Activated naive CD4-positive, alpha-beta T cell treated with anti-CD3 and anti-CD28 coated beads, Interleukin-2, amount 50 U/mL, for 72 hours (primary cell): ENCODE measurements around the gene PSMB4. TPM values are rescaled to one million over a fixed set of nuclear protein-coding genes. Genes with fewer than 3 reads are reported as not detected.
"Not testable (repeated sequence)": the region's sequence is repeated elsewhere in the genome, so short reads cannot be mapped to it uniquely, and the experiment has no call there.

Experiments
- ATAC-seq, 2 donors: fragments of 150-1000 bp; cut with Tn5 transposase; 2 replicates each; pipeline ENCODE4 v1.10.0; 2021; ENCODE audit warnings: mild to moderate bottlenecking in 2 of 2, moderate library complexity in 2 of 2
- DNase-seq, 2 donors: peaks; one replicate each; pipeline ENCODE4 v3.0.0; 2021 to 2022; ENCODE audit warnings: low spot score in 2 of 2
- H3K27ac Mint-ChIP-seq, 2 donors: one replicate each; pipeline ENCODE4 v1.8.0; 2022; ENCODE audit warnings: mild to moderate bottlenecking in 2 of 2, mixed read lengths in 2 of 2
- H3K36me3 Mint-ChIP-seq, 2 donors: one replicate each; pipeline ENCODE4 v1.8.0; 2022; ENCODE audit warnings: mixed read lengths in 2 of 2
- H3K9me3 Mint-ChIP-seq, 2 donors: one replicate each; pipeline ENCODE4 v1.8.0; 2022; ENCODE audit warnings: mixed read lengths in 2 of 2
- total RNA-seq, 2 donors: library from RNA; stranded (reverse); gene quantifications; one replicate each; pipeline ENCODE4 v1.2.3, GENCODE V29; 2022

PSMB4 gene
- total RNA-seq, 2 donors from 2014 or later: 318 to 462 TPM

GRCh38 chr1:151372058-151372934, 27.1 kb upstream of the PSMB4 start, which contains the start of gene SELENBP1:
Gene SELENBP1, minus strand, starts transcription at chr1:151372705. Its CDS starts 64 bp downstream, at chr1:151372641.
- H3K9me3 Mint-ChIP-seq: no peaks in the 10 kb centered on the region
- H3K36me3 Mint-ChIP-seq: no peaks in the 10 kb centered on the region
- peak within 1 kb of the TSS in 1 of 2 donors; percentile 40 for H3K27ac Mint-ChIP-seq
- ATAC-seq (no peak), DNase-seq (no peak)

- Mint-ChIP-seq H3K9me3 (no peaks in the 10 kb centered on the region), H3K27ac (no peak overlapping the region), H3K36me3 (no peaks in the 10 kb centered on the region)
- ATAC-seq (no peak), DNase-seq (no peak)
Observed at GRCh38 chr1:151373196-151373595, 26.2 kb upstream of the PSMB4 start.

GRCh38 chr1:151377150-151377884, 22.1 kb upstream of the PSMB4 start:
- no peak for ATAC-seq
- H3K36me3 Mint-ChIP-seq: no peaks in the 10 kb centered on the region
- H3K27ac Mint-ChIP-seq: no peak overlapping the region
- no peaks in the 10 kb centered on the region for H3K9me3 Mint-ChIP-seq
- no peak for DNase-seq

- H3K27ac Mint-ChIP-seq: peak overlapping the region in 1 of 2 donors; percentile 84
- no peaks in the 10 kb centered on the region for H3K36me3 Mint-ChIP-seq
- ATAC-seq (no peak), DNase-seq (no peak)
- H3K9me3 Mint-ChIP-seq: no peaks in the 10 kb centered on the region
Observed at GRCh38 chr1:151384584-151384983, 14.8 kb upstream of the PSMB4 start.

GRCh38 chr1:151386002-151386401, 13.4 kb upstream of the PSMB4 start:
- H3K27ac Mint-ChIP-seq: no peak overlapping the region
- no peak for ATAC-seq

GRCh38 chr1:151390221-151391078, 8.9 kb upstream of the PSMB4 start:
- H3K9me3 Mint-ChIP-seq, H3K27ac Mint-ChIP-seq, H3K36me3 Mint-ChIP-seq, DNase-seq: not testable (repeated sequence)
- peak in 1 of 2 donors; percentile 52 for ATAC-seq

More at GRCh38 chr1:151386002-151386401, 13.4 kb upstream of the PSMB4 start:
- no peak for DNase-seq
- H3K36me3 Mint-ChIP-seq: no peaks in the 10 kb centered on the region
- no peaks in the 10 kb centered on the region for H3K9me3 Mint-ChIP-seq

GRCh38 chr1:151391079-151391563, 8.3 kb upstream of the PSMB4 start:
- ATAC-seq: no peak
- DNase-seq: no peak
- no peaks in the 10 kb centered on the region for H3K9me3 Mint-ChIP-seq
- H3K27ac Mint-ChIP-seq: no peak overlapping the region
- no peaks in the 10 kb centered on the region for H3K36me3 Mint-ChIP-seq

GRCh38 chr1:151393583-151393982, 5.8 kb upstream of the PSMB4 start:
- Mint-ChIP-seq H3K9me3 (no peaks in the 10 kb centered on the region), H3K27ac (no peak overlapping the region)
- DNase-seq: no peak

GRCh38 chr1:151396265-151396664, 3.1 kb upstream of the PSMB4 start:
- not testable (repeated sequence) for H3K9me3 Mint-ChIP-seq, H3K27ac Mint-ChIP-seq, ATAC-seq, DNase-seq
- H3K36me3 Mint-ChIP-seq: peaks cover 22 to 23% of the 10 kb centered on the region in 2 donors

More at GRCh38 chr1:151393583-151393982, 5.8 kb upstream of the PSMB4 start:
- no peak for ATAC-seq
- no peaks in the 10 kb centered on the region for H3K36me3 Mint-ChIP-seq

- DNase-seq (peak in 1 of 2 donors; percentile 8), ATAC-seq (no peak)
- Mint-ChIP-seq H3K27ac (peak overlapping the region; percentile 97 to 98), H3K36me3 (peaks cover 30 to 43% of the 10 kb centered on the region in 2 donors), H3K9me3 (no peaks in the 10 kb centered on the region)
Observed at GRCh38 chr1:151401125-151401788, 1.9 kb downstream of the PSMB4 start.

GRCh38 chr1:151401860-151402259, 2.5 kb downstream of the PSMB4 start:
- Mint-ChIP-seq H3K36me3 (peaks cover 30 to 43% of the 10 kb centered on the region in 2 donors), H3K27ac (peak overlapping the region; percentile 22 to 98), H3K9me3 (no peaks in the 10 kb centered on the region)
- ATAC-seq (no peak), DNase-seq (no peak)

GRCh38 chr1:151402764-151403163, 3.4 kb downstream of the PSMB4 start:
- Mint-ChIP-seq H3K36me3 (peaks cover 30 to 43% of the 10 kb centered on the region in 2 donors), H3K9me3 (no peaks in the 10 kb centered on the region), H3K27ac (no peak overlapping the region)
- no peak for ATAC-seq
- DNase-seq: no peak

GRCh38 chr1:151403612-151404011, 4.2 kb downstream of the PSMB4 start:
- DNase-seq (no peak), ATAC-seq (no peak)
- Mint-ChIP-seq H3K36me3 (peaks cover 30 to 43% of the 10 kb centered on the region in 2 donors), H3K9me3 (no peaks in the 10 kb centered on the region), H3K27ac (peak overlapping the region; percentile 18 to 28)

- peak overlapping the region in 1 of 2 donors; percentile 79 for H3K27ac Mint-ChIP-seq
Observed at GRCh38 chr1:151405187-151405951, 6.0 kb downstream of the PSMB4 start.

GRCh38 chr1:151406176-151406575, 6.8 kb downstream of the PSMB4 start:
- DNase-seq (no peak), ATAC-seq (no peak)
- no peaks in the 10 kb centered on the region for H3K9me3 Mint-ChIP-seq
- H3K36me3 Mint-ChIP-seq: peaks cover 15 to 25% of the 10 kb centered on the region in 2 donors
- H3K27ac Mint-ChIP-seq: peak overlapping the region in 1 of 2 donors; percentile 79

More at GRCh38 chr1:151405187-151405951, 6.0 kb downstream of the PSMB4 start:
- DNase-seq (no peak), ATAC-seq (no peak)
- Mint-ChIP-seq H3K36me3 (peaks cover 23 to 30% of the 10 kb centered on the region in 2 donors), H3K9me3 (no peaks in the 10 kb centered on the region)
